IMR-90 (cell line): ENCODE data around the gene DYNLT5. TPM values are rescaled to one million over a fixed set of nuclear protein-coding genes. Genes with fewer than 3 reads are reported as not detected.

Experiments used
- polyA plus RNA-seq, 3 experiments: library from polyadenylated mRNA; depleted of rRNA; stranded (reverse); fragments of >200 nt; gene quantifications; 2 replicates each; pipeline ENCODE4 v1.2.3, GENCODE V29; 2012; ENCODE audit warnings: low replicate concordance in 1 of 3
- total RNA-seq: library from RNA; depleted of rRNA; stranded (reverse); fragments of >200 nt; gene quantifications from 2 replicates; pipeline ENCODE4 v1.2.3, GENCODE V29; 2012; rRNA removed

The DYNLT5 gene
- total and polyA plus RNA-seq, 2 of the 4 experiments (the other 2 are of a cell fraction), result 0.12 to 0.18 TPM

Other genes with a start within 250 kb of the DYNLT5 start
- gene SGIP1, start 218.3 kb upstream of the DYNLT5 start, total RNA-seq, result 27.1 and 43.6 TPM in 2 replicates
- 40.7 and 42.7 TPM in 2 replicates for gene SGIP1, start 218.3 kb upstream of the DYNLT5 start, polyA plus RNA-seq (2012; rRNA removed)
- gene INSL5, start 48.8 kb downstream of the DYNLT5 start, total RNA-seq, result not detected in 2 replicates
- gene INSL5, start 48.8 kb downstream of the DYNLT5 start, polyA plus RNA-seq (2012; rRNA removed), result not detected in 2 replicates
- gene DNAI4, start 172.4 kb downstream of the DYNLT5 start, total RNA-seq, result 1.6 and 1.7 TPM in 2 replicates
- 0.63 and 0.72 TPM in 2 replicates for gene DNAI4, start 172.4 kb downstream of the DYNLT5 start, polyA plus RNA-seq (2012; rRNA removed)
- 11.5 and 32.2 TPM in 2 replicates for gene MIER1, start 172.5 kb downstream of the DYNLT5 start, total RNA-seq
- 4.6 and 5.0 TPM in 2 replicates for gene MIER1, start 172.5 kb downstream of the DYNLT5 start, polyA plus RNA-seq (2012; rRNA removed)